GM21717 (cell line): ENCODE data around the gene KIF21B.

Source experiments
- ATAC-seq: cut with Tn5 transposase; IDR thresholded peaks from one replicate; pipeline ENCODE4 v1.9.1; 2021; ENCODE audit warnings: mild to moderate bottlenecking, moderate library complexity; ENCODE audit not compliant: unreplicated experiment

The KIF21B gene

DNA sequence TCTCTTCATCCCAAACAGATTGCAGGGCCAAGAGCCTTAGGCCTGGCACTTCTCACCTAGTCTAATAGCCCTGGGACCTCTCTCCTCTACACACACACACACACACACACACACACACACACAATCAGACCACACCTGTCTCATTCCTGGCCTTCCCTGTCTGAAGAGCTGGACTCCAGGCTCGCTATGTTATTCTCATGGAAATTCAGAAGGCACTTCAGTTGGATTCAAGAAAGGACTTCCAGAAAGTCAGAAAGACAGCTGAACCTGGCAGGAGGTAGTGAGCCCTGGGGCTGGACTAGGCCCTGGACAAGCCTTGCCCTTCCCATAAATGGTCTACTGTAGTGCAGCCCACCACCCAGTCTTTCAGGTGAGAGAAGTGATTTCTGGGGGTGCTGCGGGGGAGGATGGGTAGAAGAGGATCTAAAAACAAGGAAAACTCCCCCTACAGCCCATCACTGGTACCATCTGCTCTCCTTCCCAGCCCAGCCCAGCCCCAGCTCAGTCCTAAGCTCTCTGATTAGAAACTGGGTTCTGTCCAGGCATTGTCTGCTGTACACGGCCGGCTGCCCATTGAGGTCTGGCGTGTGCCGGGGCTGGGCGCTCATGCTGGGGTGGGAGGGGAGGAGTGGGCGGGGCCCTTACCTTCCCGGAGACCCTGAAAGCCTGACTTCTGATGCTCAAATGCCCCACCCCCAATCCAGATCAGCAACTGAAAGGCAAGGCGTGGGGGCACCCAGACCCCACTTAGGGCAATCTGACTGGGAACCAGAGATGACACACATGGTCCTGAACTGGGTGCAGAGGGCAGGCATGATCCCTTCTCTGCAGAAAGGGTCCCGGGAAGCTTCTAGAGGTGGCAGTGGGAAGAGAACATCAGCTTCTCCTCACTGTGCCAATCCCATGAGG, 2.5 kb downstream of the KIF21B start:
- no peak for ATAC-seq

DNA sequence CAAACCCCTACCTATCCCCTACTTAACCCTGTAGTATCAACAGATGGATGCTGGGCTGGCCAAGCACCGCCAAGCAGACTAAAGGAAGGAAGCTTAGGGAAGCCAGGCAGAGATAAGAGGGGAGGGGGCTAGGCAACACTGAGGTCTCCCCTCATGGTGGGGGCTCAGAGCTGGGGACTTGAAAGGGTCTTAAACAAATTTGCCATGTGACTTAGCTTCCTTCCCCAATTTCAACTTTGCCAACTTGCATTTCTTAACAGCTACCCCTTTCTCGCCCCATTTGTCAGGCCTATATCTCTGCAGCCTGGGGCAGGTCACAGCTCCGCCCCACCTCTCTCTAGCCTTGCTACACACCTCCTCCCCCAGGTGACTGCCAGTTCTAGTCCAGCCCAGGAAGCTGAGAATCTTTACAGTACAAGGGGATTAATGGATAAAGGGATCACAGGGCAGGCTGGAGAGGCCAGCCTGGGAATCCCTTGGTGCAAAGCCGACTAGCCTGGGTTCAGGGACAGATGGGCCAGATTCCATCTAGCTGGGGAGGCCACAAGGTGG, 3.4 kb downstream of the KIF21B start:
- ATAC-seq: peak; percentile 19

DNA sequence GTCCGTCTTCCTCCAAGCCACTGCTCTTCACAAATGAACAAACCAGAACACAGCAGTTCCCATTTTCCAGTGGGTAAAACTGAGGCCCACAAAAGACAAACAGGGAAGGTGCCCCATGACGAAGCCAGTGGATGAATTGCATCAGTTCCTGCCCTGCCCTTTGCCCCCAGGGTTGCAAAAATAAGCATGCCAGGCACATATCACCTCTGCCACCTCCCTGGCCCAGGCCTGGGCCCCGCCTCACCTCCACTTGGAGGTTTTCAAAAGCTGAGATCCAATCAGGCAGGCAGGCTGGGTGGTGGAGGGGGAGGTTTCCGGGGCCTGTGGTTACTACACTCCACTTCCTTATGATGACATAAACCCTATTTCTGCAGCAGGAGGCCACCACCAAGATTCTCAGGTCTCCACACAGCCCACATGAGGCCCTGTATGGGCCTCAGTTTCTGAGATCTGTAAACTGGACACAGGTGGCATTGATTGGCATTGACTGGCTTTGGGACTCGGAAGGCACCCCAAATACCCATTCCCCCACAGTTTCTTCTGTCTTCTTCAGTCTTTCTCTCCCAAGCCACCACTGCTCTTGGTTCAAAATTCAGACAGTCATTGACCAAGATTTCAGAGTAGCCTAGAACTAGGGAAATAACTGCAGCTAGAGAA, 4.1 kb downstream of the KIF21B start:
- peak; percentile 60 for ATAC-seq

DNA sequence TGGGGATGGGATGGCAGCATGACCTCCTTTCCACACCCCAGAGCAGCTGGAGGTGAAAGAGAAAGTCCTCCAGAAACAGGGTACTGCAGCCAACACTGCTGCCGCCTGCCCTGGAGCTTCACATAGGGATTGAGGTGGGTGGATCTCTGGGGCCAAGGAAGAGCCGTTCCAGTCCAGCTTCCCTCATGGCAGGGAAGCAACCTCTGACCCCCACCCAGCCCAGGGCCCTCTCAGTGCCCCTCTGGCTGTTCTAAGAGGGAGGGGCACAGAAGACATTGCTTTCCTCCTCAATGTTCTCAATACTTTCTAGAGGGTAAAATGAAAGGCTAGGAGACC, 5.7 kb downstream of the KIF21B start:
- ATAC-seq: no peak

DNA sequence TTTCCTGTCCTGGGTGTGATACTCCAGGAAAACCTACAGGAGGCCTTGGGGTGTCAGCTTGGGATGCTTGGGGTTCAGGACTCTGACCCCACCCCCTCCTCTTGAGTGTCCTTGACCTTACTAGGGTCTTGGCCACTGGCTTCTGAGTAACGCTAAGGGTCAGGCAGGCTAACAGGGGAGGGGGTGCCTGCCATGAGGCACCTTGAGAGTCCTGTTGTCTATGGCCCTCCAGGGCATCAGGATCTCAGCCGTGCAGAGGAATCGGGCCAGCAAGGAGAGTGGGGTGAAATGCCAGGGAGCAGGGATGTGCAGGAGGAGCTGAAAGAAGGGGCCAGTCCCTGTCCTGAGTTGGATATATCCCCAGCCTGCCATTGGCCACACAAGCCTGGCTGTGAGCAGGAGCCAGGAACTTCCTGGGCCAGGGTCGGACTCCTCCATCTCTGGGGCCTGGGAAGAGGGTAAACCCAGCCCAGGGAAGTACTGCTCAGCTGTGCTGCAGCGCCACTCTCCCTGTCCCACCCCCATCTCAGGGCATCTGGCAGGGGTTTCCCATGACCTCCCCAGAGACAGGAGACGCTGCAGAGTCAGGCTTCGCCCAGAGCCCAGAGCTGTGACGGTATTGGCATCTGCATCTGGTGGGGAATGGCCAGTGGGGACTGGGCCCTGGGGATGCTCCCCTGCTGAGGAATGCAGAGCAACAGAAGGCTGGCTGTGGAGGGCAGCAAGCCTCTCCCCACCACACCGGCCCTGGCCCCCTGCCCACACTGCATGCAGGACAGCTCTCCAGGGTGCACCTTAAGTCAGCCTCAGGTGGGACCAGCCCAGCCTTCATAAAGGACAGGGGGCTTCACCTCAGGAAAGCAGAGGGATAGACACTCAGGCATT, 6.3 kb downstream of the KIF21B start:
- ATAC-seq: no peak

DNA sequence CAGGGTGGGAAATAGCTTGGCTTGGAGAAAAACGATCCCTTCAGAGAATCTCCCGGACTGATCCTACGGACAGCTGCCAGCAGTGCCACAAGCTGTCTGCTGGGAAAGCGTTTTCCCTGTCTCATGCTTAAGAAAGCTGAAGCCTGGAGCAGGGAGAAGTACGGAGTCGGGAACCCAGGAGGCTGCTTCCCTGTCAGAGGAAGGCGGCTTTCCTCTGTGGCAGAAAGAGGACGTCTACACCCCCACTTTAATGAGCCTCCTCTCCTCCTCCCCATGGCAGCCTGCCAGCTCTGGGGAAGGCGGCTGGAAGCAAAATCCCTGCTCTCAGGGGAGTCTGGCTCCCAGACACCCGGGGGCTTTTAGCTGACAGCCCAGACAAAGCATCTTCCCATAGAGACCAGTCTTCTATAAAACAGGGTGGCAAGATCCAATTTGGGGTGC, 7.3 kb downstream of the KIF21B start:
- no peak for ATAC-seq

DNA sequence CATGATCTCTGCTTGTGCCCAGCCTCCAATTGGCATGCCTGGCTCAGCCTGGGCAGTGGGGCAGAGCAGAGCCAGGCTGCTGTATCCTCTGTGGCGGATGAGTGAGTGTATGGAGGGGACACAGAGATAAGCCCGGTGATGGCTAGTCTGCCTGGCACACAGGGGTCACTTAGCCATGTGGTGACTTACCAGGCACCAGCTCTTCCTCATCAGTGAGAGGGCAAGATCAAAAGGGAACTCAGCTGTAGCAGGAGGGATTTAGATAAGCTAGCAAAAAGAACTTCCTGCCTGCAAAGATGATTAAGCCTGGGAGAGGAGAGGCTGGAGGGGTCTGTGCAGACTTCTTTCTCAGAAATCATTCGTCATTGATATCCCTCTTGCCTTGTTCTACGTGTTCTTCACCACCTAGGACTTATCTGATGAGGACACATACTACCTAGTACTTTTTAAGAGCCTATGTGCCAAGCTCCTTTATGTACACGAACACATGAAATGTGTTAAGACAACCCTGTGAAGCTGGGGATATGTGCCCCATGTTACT, 7.9 kb downstream of the KIF21B start:
- ATAC-seq: no peak

DNA sequence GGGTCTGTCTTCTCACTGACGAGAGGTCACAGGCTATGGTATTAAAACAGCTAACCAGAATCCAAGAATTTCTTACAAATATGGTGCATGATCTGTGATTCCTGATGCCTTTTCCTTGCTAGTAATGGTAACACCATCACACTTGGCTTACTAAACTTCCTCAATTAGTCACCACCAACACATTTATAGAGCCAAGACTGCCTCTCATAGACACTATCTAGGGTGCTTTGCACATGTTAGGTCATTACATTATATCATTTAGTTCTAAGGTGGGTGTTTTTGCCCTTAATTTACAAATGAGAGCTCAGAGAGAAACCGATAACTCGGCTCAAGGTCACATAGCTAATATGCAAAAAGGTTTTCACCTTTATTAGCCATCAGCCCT, 8.7 kb downstream of the KIF21B start:
- no peak for ATAC-seq

DNA sequence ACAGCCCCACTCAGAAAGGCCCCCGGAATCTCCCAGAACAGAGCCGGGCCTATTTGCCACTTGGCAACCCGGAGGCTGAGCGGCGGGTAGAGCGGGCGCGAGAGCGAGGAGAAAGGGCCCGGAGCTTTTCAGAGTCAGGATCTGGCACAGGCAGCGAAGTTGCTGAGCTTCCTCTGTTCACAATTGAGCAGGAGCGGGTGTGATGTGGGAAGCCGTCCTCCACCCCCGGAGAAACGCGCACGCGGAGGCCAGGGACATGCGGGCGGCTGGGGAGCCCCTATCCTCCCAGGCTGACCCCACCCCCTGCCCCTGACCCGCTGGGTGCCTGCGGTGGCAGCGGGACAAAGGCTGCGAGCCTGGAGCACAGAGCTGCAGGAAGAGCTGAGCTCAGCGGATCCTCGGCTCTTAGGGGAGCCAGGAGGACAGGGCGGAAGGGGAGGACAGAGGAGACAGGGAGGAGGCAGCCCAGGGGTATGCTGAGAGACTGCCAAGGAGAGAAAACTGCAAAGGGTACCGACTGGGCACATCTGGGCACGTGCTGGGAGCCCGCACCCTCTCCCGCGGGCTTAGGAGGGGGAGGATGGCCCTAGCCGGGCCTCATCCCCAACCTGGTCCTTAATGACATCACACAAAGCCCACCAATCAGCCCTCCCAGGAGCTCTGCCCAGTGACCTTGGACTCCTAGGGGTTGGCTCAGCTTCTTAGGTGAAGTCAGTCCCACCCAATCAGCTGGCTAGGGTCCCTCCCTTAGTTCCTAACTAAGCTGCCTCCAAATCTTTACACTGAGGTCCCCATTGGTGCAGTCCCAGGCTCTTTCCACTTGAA, 9.3 kb downstream of the KIF21B start:
- no peak for ATAC-seq

DNA sequence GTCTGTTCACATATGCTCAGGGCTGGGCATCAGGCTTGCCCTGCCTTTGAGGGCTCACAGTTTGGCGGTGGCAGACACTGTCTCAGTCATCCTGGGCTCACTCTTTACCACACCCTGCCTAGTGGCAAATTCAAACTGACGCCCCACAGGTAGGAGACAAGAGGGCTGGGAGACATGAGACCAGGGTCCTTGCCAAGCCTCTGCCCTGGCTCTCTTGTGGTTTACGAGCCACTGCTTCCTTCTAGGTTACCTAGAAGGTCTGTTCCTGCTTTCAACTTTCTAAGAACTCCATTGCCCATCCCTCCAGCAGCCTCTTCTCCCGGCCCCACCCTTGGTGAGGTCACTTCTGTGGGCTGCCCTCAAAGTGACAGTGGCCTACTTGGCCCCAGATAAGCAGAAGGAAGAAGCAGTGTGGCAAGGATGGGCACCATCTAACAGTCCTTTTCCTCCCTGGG, 10.5 kb downstream of the KIF21B start:
- ATAC-seq: no peak

DNA sequence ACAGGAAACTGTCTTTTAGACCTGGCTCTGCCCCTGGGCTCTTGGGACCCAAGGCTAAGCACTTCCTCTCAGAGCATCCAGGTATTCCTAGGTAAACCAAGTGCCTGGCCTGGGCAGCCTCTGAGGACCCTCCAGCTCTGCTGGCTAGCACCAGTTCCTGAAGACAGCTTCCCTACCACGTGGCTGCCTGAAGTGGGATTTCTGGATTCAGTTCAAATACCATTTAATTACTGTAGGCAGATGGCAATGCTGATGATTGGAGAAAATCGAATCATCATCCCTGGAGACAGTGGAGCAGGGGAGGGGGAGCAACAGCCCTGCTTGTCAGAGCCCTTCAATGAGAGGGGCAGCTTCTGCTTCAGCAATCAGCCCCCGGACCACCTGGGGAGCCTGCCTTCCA, 11.9 kb downstream of the KIF21B start:
- ATAC-seq: no peak

DNA sequence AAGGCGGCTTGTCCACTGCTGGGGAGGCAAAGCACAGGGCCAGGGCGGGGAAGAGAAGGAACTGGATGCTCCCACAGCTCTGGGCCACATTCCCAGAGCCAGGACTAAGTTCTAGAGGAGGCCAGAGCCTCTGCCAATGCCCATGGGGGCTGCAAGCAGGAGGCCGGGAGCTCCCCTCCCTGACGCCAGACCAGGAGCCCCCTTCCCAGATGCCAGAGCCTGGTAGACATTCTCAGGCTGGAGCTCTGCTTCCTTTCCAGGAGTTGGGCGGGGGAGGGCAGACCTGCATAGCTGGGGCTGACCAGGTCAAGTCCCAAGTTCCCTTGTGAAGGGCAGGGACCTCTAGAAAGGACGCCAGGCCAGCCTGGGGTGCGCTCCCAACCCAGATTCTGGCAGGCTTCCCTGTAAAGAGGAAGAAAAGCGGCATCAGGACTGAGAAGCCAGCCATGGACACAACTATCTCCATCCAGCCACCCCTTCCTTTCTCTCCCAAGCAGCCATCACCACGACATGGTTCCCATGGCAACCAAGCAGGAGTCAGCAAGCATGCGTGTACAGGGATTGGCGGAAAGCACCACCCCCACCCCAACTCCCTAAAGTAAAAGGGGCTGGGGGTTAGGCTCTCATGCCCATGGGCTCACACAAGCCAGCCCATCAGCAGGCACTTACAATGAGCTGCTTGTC, 13.4 kb downstream of the KIF21B start:
- no peak for ATAC-seq

DNA sequence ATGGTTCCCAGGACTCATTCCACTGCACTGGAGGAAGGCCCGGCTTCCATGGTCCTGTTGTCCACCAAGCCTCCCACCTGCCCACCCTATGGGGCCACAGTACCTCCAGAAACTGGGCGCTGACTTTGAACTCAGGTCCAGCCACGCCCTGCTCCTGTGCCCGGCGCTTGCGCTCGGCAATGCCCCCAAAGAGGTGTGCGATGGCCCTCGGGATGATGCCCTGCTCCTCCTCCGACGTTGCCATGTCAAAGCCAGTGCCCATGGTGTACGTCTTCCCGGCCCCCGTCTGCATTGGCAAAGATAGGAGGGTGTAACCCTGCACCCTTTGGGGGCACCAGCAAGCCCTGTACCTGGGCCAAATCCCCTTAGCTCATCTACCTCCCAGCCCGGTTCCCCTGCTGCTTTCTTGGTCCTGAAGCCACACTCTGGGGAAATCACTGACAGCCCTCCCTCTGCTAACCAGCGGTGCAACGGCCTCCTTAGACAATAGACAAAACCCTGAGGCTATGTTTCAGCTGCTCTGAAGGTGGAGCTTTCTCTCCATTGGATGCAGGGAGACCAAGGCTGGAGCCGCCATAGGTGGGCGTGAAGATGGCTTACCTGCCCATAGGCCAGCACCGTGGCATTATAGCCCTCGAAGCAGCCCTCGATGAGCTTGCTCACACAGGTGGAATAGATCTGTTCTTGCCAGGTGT, 14.7 kb downstream of the KIF21B start:
- ATAC-seq: no peak

DNA sequence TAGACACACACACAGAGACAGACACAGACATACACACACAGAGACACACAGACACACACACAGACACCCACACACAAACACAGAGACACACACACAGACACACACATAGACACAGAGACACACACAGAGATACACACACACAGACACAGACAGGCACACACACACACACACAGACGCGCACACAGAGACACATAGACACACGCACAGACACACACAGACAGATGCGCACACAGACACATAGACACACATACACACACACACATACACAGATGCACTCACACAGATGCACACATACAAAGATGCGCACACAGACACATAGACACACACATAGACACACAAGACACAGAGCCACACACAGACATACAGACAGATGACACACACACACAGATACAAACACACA, 16.0 kb downstream of the KIF21B start:
- no peak for ATAC-seq

DNA sequence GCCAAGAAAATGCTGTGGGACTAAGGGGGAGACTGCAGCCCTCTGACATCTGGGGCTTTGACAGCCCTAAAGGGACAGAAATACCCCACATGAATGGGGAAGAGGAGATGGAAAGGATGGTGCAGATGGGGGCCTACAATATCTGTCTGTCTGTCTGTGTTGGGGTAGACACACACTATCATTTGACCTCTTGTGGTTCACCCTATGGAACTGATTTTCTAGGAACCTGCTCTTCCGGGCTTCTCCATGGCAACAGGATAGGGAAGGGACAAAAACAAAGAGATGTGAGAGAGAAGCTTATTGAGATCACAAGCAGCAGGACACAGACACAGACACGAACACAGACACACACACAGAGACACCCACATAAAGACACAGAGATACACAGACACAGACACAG, 17.1 kb downstream of the KIF21B start:
- ATAC-seq: no peak

DNA sequence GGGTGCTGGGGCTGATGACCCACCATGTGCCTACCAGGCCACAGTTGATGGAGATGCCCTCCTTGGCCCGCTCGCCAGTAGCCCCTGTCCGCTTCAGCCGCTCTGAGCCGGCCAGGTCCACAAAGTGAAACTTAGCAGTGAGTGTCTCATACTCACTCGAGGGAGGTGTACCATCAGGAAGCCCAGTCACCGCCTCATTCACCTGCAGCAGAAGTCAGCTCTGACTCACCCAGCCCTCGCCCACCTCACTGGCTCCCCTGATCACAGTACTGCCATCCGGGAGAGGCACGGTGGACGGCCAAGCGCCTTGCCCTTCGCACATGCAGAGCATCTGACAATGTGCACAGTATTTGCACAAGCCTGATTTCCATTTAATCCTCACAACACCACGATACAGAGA, 18.8 kb downstream of the KIF21B start:
- no peak for ATAC-seq

DNA sequence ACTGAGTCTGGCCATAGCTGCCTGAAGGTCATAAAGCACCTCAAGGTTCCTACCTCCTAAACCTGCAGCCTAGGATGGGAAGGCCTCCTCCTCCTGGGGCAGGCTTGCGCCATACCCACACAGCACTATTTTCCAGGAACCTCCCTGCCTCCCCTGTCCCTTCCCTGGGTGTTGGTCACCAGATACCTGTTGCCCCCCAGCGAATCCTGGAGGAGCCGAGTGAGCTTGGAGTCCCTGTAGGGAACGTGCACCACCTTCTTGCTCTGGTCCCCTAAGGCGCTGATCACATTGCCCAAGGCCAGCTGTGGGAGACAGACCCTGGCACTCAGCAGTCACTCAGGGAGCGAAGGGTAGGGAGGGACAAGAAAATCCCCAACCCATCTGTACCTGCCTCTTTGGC, 19.4 kb downstream of the KIF21B start:
- ATAC-seq: no peak

DNA sequence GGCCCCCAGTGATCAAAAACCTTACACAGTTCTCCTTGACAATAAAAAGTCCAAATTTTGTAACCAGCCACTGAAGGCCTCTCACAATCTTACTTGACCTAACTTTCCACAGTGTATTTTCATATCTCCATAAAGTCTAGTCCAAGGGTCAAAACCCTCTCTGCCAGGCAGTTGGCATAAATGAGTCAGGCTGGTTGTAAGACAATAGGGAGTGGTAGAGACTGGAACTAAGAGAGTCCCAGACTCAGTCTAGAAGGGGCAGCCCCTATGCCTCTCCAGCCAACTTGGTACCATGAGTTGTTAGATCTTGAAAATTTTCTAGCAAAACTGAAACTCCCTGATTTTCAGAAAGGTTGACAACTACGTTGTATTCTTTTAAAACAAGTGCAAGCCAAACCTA, 21.0 kb downstream of the KIF21B start:
- ATAC-seq: no peak

DNA sequence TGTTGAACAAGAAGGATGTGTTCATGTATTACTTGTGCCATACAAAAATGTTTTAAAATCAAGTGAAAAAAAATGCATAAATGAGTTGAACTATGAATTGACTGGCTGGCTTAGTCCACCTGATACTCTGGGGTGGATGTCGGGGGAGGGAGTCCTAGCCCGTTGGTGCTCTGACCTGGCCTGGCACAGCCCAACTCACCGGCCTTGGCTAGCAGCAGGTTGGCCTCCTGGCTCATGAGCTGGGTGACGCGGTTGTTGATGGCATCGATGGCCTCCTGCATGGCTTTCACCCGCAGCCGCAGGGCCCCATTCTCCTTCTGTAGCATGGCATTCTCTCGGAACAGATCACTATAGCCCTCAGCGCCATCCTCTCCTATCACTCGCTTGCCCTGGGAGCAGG, 21.6 kb downstream of the KIF21B start:
- no peak for ATAC-seq
